HG03575 (cell line): ENCODE data around the gene TAS2R20.

Experiments
- ATAC-seq: cut with Tn5 transposase; IDR thresholded peaks from one replicate; pipeline ENCODE4 v1.9.1; 2021; ENCODE audit not compliant: unreplicated experiment, insufficient number of reproducible peaks, low FRiP score; ENCODE audit errors: extremely low read depth

Gene TAS2R20

DNA sequence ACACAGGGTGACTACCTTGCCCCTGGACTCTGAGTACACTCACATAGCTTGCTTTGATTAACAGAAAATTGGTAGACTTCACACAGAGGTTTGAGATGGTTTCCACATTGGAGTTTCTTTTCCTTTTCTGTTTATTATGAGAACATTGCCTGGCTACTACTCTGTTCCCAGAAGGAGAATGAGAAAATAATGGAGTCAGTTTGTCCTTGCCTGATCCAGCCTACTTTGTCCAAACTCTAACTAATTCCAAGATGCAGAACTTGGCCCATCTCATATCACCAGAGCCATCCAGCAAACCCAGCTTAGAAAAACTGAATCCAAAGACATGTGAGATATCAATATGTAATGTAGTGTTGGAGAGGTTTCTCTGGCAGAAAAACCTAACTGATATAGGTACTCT, 31.8 kb downstream of the TAS2R20 start:
- ATAC-seq, result no peak

DNA sequence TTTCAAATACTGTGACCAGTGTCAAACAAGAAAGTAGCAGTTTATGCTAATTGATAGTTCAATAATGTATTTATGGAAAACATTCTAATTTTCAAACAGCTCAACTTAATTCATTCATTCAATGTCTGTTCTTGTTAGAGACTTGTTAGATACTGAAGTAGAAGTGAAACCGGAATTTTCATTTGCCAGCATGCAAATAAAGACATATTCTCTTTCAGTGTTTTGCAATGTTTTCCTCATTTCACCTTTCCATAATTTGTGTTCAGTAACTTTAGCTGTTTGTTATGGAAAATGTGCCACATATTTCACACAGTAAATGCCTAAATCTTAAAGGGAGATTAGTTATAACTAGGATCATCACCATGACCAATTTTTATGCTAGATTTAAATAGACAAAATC, 32.6 kb downstream of the TAS2R20 start:
- no peak for ATAC-seq

GRCh38 chr12:10960211-10960610, 37.9 kb downstream of the TAS2R20 start:
- no peak for ATAC-seq

DNA sequence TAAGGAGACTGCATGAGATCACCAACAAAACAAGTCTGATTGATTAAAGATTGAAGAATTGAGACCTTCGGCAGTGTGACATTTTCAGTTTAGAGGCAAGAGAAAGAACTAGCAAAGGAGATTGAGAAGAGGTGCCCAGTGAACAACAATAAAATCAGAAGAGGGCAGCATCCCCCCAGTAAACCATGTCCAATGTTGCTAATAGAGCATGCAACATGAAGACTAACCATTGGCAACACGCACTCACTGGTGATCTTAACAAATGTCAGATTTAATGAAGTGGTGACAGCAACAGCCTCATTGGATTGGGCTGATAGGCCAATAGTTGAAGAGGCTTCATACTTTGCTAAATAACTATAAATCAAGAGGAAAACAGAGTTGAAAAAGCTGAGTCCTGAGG, 38.3 kb downstream of the TAS2R20 start:
- ATAC-seq, result no peak

DNA sequence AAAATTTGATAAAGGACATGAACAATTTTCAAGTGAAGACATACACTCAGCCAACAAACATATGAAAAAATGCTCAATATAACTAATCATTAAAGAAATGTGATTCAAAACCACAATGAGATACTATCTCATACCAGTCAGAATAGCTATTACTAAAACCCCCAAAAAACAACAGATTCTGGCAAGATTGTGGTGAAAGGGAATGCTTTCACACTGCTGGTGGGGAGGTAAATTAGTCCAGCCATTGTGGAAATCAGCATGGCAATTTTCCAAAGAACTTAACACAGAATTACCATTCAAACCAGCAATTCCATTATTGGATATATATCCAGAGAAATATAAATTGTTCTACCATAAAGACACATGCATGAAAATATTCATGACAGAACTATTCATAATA, 40.4 kb downstream of the TAS2R20 start:
- no peak for ATAC-seq

GRCh38 chr12:10956085-10956484, 42.0 kb downstream of the TAS2R20 start:
- ATAC-seq, result no peak

DNA sequence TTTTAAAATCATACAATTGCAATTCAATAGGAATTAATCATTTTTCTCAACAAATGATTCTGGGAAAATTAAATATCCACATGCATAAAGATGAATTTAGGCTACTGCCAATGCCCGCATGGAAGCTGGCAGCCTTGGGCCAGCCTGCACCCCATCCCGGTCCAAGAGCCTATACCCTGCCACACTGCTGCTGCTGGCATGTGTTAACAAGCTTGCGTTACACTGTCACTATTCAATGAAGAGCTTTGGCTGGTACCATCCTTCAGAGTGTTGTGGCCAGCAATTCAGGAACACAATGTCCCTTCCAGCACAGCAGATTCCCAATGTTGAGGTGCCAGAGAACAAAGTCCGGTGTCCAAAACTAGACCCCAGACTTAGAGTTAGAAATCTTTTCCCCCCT, 45.5 kb downstream of the TAS2R20 start:
- no peak for ATAC-seq
